Osteocyte (in vitro differentiated cells): ENCODE measurements around the gene TACC3. TPM values are rescaled to one million over a fixed set of nuclear protein-coding genes. Genes with fewer than 3 reads are reported as not detected.

Source experiments
- DNase-seq: peaks from one replicate; pipeline ENCODE4 v3.0.0; 2021; ENCODE audit warnings: mixed read lengths; ENCODE audit not compliant: unreplicated experiment; ENCODE audit errors: extremely low spot score
- H3K27ac Mint-ChIP-seq: one replicate; pipeline ENCODE4 v1.8.0; 2021; ENCODE audit warnings: mild to moderate bottlenecking, mixed read lengths; ENCODE audit not compliant: unreplicated experiment
- H3K27me3 Mint-ChIP-seq: one replicate; pipeline ENCODE4 v1.8.0; 2021; ENCODE audit warnings: mixed read lengths; ENCODE audit not compliant: unreplicated experiment
- H3K36me3 Mint-ChIP-seq: one replicate; pipeline ENCODE4 v1.8.0; 2021; ENCODE audit warnings: mixed read lengths; ENCODE audit not compliant: unreplicated experiment
- H3K4me1 Mint-ChIP-seq: one replicate; pipeline ENCODE4 v1.8.0; 2021; ENCODE audit warnings: mixed read lengths; ENCODE audit not compliant: unreplicated experiment
- H3K4me3 Mint-ChIP-seq: one replicate; pipeline ENCODE4 v1.8.0; 2021; ENCODE audit warnings: mild to moderate bottlenecking, moderate library complexity, mixed read lengths; ENCODE audit not compliant: unreplicated experiment
- H3K9me3 Mint-ChIP-seq: one replicate; pipeline ENCODE4 v1.8.0; 2021; ENCODE audit warnings: mixed read lengths; ENCODE audit not compliant: unreplicated experiment
- total RNA-seq: library from RNA; stranded (reverse); gene quantifications from 2 replicates; pipeline ENCODE4 v1.2.1, GENCODE V29; 2021
- TF ChIP-seq, protein P1 (sequence below): fragments of 200-600 bp; sonication (generic); IDR thresholded peaks from 2 replicates; pipeline ENCODE4 v1.5.0; 2021; ENCODE audit warnings: antibody characterized with exemption, mild to moderate bottlenecking, moderate library complexity

The TACC3 gene
- total RNA-seq, 1 donor from 2014 or later = 23.6 TPM

- DNase-seq = peak; percentile 97
- Mint-ChIP-seq H3K9me3 (no peaks in the 10 kb centered on the region), H3K27me3 (no peaks in the 10 kb centered on the region), H3K36me3 (peaks cover 11% of the 10 kb centered on the region), H3K27ac (peak within 1 kb of the TSS; percentile 96), H3K4me1 (peaks cover 36% of the 10 kb centered on the region), H3K4me3 (peak within 1 kb of the TSS; percentile 98)
- TF ChIP-seq, protein P1, sequence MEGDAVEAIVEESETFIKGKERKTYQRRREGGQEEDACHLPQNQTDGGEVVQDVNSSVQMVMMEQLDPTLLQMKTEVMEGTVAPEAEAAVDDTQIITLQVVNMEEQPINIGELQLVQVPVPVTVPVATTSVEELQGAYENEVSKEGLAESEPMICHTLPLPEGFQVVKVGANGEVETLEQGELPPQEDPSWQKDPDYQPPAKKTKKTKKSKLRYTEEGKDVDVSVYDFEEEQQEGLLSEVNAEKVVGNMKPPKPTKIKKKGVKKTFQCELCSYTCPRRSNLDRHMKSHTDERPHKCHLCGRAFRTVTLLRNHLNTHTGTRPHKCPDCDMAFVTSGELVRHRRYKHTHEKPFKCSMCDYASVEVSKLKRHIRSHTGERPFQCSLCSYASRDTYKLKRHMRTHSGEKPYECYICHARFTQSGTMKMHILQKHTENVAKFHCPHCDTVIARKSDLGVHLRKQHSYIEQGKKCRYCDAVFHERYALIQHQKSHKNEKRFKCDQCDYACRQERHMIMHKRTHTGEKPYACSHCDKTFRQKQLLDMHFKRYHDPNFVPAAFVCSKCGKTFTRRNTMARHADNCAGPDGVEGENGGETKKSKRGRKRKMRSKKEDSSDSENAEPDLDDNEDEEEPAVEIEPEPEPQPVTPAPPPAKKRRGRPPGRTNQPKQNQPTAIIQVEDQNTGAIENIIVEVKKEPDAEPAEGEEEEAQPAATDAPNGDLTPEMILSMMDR = no peak
Measured at GRCh38 chr4:1712216-1713002, 8.9 kb upstream of the TACC3 start, which contains the start of gene SLBP. SLBP (minus strand) TSS chr4:1712319; CDS start chr4:1712188, 131 bp downstream.

DNA sequence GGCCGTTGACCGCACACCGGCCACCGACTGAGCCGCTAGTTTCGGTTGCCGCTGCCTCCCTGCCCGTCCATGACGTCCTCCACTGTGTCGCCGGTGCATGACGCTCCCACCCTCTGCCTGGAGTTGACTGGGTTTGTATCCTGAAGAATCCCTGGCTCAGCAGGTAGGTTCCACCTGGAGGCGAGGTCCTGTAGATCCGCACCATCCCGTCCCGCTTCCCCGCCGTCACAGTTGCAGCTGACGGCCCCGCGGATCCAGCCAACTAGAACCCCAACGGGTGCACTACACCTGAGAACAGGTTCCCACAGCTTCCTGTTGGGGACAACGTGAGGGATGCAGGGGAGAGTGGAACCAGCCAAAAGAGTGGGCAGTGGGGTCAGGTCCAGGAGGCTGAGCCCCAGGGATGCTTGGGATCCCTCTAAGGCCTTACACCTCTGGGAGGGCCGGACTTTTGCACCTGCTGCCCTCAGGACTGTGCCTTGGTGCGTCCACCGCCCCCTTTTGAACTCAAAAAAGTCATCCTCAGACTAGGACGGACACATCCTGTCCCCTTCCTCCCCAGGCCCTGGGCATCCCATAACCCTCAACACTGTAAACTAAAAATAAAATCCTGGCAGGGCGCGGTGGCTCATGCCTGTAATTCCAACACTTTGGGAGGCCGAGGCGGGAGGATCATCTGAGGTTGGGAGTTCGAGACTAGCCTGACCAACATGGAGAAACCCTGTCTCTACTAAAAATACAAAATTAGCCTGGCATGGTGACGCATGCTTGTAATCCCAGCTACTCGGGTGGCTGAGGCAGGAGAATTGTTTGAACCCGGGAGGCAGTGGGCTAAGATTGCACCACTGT is 8.1 kb upstream of the TACC3 start:
- Mint-ChIP-seq H3K27me3 (no peaks in the 10 kb centered on the region), H3K4me1 (peaks cover 32% of the 10 kb centered on the region), H3K27ac (peak overlapping the region; percentile 93), H3K4me3 (peak overlapping the region; percentile 84), H3K9me3 (no peaks in the 10 kb centered on the region), H3K36me3 (peaks cover 9% of the 10 kb centered on the region)
- DNase-seq = no peak
- TF ChIP-seq, protein P1 = no peak

- no peak overlapping the region for H3K4me3 Mint-ChIP-seq
- H3K4me1 Mint-ChIP-seq = peaks cover 33% of the 10 kb centered on the region
- H3K27ac Mint-ChIP-seq = peak overlapping the region; percentile 52
Measured at GRCh38 chr4:1714303-1715001, 6.9 kb upstream of the TACC3 start.

GRCh38 chr4:1715002-1715758 is 6.1 kb upstream of the TACC3 start:
- no peak for DNase-seq
- H3K4me1 Mint-ChIP-seq = peaks cover 36% of the 10 kb centered on the region

More at GRCh38 chr4:1714303-1715001, 6.9 kb upstream of the TACC3 start:
- DNase-seq = no peak
- Mint-ChIP-seq H3K27me3 (no peaks in the 10 kb centered on the region), H3K9me3 (no peaks in the 10 kb centered on the region), H3K36me3 (peaks cover 7% of the 10 kb centered on the region)
- TF ChIP-seq, protein P1 = no peak

More at GRCh38 chr4:1715002-1715758, 6.1 kb upstream of the TACC3 start:
- TF ChIP-seq, protein P1 = no peak
- H3K9me3 Mint-ChIP-seq = no peaks in the 10 kb centered on the region
- H3K36me3 Mint-ChIP-seq = peaks cover 3% of the 10 kb centered on the region
- H3K27ac Mint-ChIP-seq = peak overlapping the region; percentile 52
- H3K27me3 Mint-ChIP-seq = no peaks in the 10 kb centered on the region
- no peak overlapping the region for H3K4me3 Mint-ChIP-seq
